ENCODE data around the gene RPS14. TPM values are rescaled to one million over a fixed set of nuclear protein-coding genes. Genes with fewer than 3 reads are reported as not detected.

The RPS14 gene
- total RNA-seq, 4 donors from 2014 or later, result 2,464 to 2,979 (median 2,566) TPM

DNA sequence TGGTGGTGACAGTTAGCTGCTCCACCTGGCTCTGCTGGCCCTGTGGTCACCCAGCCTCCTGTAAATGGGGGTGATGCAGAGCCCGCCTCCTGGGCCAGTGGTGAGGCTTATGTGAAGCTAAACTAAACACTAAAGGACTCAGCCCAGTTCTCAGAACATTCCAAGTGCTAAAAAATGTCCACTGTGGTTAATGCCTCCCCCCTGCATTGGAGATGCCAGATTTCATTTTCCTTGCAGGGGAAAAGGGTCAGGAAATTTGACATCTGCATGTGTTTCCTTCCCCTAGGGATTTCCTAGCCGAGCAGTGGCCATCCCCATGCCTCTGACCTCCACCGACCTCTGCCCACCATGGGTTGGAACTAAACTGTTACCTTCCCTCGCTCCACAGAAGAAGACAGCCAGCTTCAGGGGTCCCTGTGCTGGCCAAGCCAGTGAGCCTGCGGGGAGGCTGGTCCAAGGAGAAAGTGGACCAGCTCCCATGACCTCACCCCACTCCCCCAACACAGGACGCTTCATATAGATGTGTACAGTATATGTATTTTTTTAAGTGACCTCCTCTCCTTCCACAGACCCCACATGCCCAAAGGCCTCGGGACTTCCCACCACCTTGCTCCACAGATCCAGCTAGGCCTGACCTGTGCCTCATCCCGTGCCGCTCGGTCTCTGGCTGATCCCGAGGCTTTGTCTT lies 49.9 kb downstream of the RPS14 start:
- TF ChIP-seq, protein P1, sequence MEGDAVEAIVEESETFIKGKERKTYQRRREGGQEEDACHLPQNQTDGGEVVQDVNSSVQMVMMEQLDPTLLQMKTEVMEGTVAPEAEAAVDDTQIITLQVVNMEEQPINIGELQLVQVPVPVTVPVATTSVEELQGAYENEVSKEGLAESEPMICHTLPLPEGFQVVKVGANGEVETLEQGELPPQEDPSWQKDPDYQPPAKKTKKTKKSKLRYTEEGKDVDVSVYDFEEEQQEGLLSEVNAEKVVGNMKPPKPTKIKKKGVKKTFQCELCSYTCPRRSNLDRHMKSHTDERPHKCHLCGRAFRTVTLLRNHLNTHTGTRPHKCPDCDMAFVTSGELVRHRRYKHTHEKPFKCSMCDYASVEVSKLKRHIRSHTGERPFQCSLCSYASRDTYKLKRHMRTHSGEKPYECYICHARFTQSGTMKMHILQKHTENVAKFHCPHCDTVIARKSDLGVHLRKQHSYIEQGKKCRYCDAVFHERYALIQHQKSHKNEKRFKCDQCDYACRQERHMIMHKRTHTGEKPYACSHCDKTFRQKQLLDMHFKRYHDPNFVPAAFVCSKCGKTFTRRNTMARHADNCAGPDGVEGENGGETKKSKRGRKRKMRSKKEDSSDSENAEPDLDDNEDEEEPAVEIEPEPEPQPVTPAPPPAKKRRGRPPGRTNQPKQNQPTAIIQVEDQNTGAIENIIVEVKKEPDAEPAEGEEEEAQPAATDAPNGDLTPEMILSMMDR (IDR thresholded peaks at IDR 0.05; ENCODE audit: low read depth), result no peak

GRCh38 chr5:150398722-150399523 lies 50.6 kb downstream of the RPS14 start:
- TF ChIP-seq, protein P1 (IDR thresholded peaks at IDR 0.05; ENCODE audit: low read depth), result no peak

DNA sequence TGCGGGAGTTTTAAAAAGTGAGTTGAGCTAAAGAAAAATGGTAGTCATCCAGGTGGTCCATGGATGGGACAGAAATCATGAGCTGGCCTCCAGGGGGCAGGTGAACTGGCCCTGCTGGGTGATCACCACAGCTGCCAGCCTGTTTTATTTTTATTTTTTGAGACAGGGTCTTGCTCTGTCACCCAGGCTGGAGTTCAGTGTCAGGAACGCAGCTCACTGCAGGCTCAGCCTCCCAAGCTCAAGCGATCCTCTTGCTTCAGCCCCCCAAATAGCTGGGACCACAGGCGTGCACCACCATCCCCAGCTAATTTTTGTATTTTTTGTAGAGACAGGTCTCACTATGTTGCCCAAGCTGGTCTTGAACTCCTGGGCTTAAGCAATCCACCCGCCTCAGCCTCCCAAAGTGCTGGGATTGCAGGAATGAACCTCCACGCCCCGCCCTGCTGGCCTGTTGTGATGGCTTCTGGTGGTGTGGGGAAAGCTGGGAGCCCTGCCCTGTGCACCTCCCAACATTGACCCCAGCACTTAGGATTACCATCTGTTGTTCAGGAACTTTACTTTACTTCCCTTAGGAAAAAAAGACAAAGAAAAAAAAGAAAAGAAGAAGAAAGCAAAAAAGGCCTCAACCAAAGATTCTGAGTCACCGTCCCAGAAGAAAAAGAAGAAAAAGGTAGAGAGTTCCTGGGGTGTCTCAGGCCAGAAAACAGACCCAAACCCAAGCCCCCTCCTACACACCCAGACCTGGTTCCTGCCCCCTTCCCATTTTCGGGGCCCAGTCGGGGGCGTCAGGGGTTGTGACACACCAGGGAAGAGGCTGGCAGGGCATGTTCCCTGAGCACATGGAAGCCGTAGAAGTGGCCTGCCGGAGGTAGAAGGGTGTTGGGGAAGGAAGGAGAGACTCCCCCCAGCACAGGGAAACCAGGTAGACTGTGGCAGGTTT lies 51.5 kb downstream of the RPS14 start:
- TF ChIP-seq, protein P1 (IDR thresholded peaks at IDR 0.05; ENCODE audit: low read depth), result no peak

- TF ChIP-seq, protein P1 (IDR thresholded peaks at IDR 0.05; ENCODE audit: low read depth), result no peak
These were observed 52.3 kb downstream of the RPS14 start for GRCh38 chr5:150397146-150397781.

DNA sequence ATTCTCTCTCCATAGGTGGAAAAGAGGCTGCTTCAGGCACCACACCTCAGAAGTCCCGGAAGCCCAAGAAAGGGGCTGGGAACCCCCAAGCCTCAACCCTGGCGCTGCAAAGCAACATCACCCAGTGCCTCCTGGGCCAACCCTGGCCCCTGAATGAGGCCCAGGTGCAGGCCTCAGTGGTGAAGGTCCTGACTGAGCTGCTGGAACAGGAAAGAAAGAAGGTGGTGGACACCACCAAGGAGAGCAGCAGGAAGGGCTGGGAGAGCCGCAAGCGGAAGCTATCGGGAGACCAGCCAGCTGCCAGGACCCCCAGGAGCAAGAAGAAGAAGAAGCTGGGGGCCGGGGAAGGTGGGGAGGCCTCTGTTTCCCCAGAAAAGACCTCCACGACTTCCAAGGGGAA lies 53.3 kb downstream of the RPS14 start:
- TF ChIP-seq, protein P1 (IDR thresholded peaks at IDR 0.05; ENCODE audit: low read depth), result no peak

- TF ChIP-seq, protein P1 (IDR thresholded peaks at IDR 0.05; ENCODE audit: low read depth), result no peak
These were observed 53.9 kb downstream of the RPS14 start for GRCh38 chr5:150395688-150395975.
